ENCODE data around the gene PLEKHA7.
"Not testable (repeated sequence)": the region's sequence is repeated elsewhere in the genome, so short reads cannot be mapped to it uniquely, and the experiment has no call there.

Gene PLEKHA7

GRCh38 chr11:16876837-16877236, 137.4 kb downstream of the PLEKHA7 start:
- DNase-seq = no peak

GRCh38 chr11:16876053-16876752, 138.0 kb downstream of the PLEKHA7 start:
- DNase-seq = no peak

GRCh38 chr11:16874275-16874975, 139.8 kb downstream of the PLEKHA7 start:
- no peak for DNase-seq

- DNase-seq = peak; percentile 53
Observed at GRCh38 chr11:16873289-16873688, 140.9 kb downstream of the PLEKHA7 start.

GRCh38 chr11:16871368-16871767, 142.8 kb downstream of the PLEKHA7 start:
- DNase-seq = no peak

GRCh38 chr11:16867097-16867496, 147.1 kb downstream of the PLEKHA7 start:
- DNase-seq = no peak

GRCh38 chr11:16864428-16864827, 149.8 kb downstream of the PLEKHA7 start:
- DNase-seq = not testable (repeated sequence)

GRCh38 chr11:16863389-16863788, 150.8 kb downstream of the PLEKHA7 start:
- peak; percentile 83 for DNase-seq

- DNase-seq = peak; percentile 35
Observed at GRCh38 chr11:16862726-16863125, 151.5 kb downstream of the PLEKHA7 start.

- DNase-seq = no peak
Observed at GRCh38 chr11:16861862-16862261, 152.4 kb downstream of the PLEKHA7 start.

- no peak for DNase-seq
Observed at GRCh38 chr11:16860617-16861016, 153.6 kb downstream of the PLEKHA7 start.

GRCh38 chr11:16859651-16860050, 154.6 kb downstream of the PLEKHA7 start:
- DNase-seq = no peak

GRCh38 chr11:16857186-16857585, 157.0 kb downstream of the PLEKHA7 start:
- no peak for DNase-seq

- DNase-seq = no peak
Observed at GRCh38 chr11:16856022-16856471, 158.2 kb downstream of the PLEKHA7 start.

GRCh38 chr11:16854979-16855378, 159.2 kb downstream of the PLEKHA7 start:
- DNase-seq = no peak

- no peak for DNase-seq
Observed at GRCh38 chr11:16853859-16854258, 160.4 kb downstream of the PLEKHA7 start.

GRCh38 chr11:16853266-16853665, 160.9 kb downstream of the PLEKHA7 start:
- no peak for DNase-seq

- no peak for DNase-seq
Observed at GRCh38 chr11:16846305-16846704, 167.9 kb downstream of the PLEKHA7 start.

- no peak for DNase-seq
Observed at GRCh38 chr11:16844268-16844771, 169.9 kb downstream of the PLEKHA7 start.

GRCh38 chr11:16843294-16843693, 170.9 kb downstream of the PLEKHA7 start:
- DNase-seq = no peak

GRCh38 chr11:16841984-16842383, 172.2 kb downstream of the PLEKHA7 start:
- no peak for DNase-seq

GRCh38 chr11:16841481-16841880, 172.7 kb downstream of the PLEKHA7 start:
- DNase-seq = no peak

GRCh38 chr11:16840951-16841350, 173.3 kb downstream of the PLEKHA7 start:
- DNase-seq = no peak

- DNase-seq = no peak
Observed at GRCh38 chr11:16839821-16840220, 174.4 kb downstream of the PLEKHA7 start.

Measured in NCI-H226 (cell line).